BJ (cell line): ENCODE data around the gene PDXK. TPM values are rescaled to one million over a fixed set of nuclear protein-coding genes. Genes with fewer than 3 reads are reported as not detected.
"Not testable (repeated sequence)": the region's sequence is repeated elsewhere in the genome, so short reads cannot be mapped to it uniquely, and the experiment has no call there.

ENCODE experiments used
- CTCF ChIA-PET: fragments of 350-600 bp; formaldehyde crosslinking; extraction: SDS; loops from one replicate; lab custom pipeline; 2021; ENCODE audit warnings: antibody characterized with exemption, inconsistent platforms; lab: Yijun Ruan, JAX
- POLR2A ChIA-PET: fragments of 300-600 bp; sonication (Branson Sonifier 250); formaldehyde crosslinking; extraction: SDS; loops from one replicate; lab custom pipeline; 2021; ENCODE audit warnings: antibody characterized with exemption; lab: Charles Lee
- DNase-seq: peaks from one replicate; pipeline ENCODE4 v3.0.0-alpha.2; 2011; ENCODE audit warnings: low read depth
- H3K27me3 ChIP-seq: 2 replicates; pipeline ENCODE4 v1.6.0; 2011; ENCODE audit warnings: low read length; ENCODE audit not compliant: control insufficient read depth, insufficient read depth
- H3K36me3 ChIP-seq: 2 replicates; pipeline ENCODE4 v1.5.1; 2011; ENCODE audit warnings: low read length; ENCODE audit not compliant: control insufficient read depth, insufficient read depth
- H3K4me3 ChIP-seq: 2 replicates; pipeline ENCODE4 v1.5.1; 2011; ENCODE audit warnings: low read depth, mild to moderate bottlenecking, control low read depth, low read length
- CTCF ChIP-seq: IDR thresholded peaks from 2 replicates; pipeline ENCODE4 v1.5.1; 2011; ENCODE audit warnings: low read depth, mild to moderate bottlenecking, control low read depth, inconsistent platforms, low read length, moderate library complexity; ENCODE audit not compliant: insufficient read depth
- polyA minus RNA-seq: library from RNA; depleted of rRNA, polyadenylated mRNA; stranded (reverse); fragments of >200 nt; gene quantifications from 2 replicates; pipeline ENCODE4 v1.2.3, GENCODE V29; 2011; rRNA and poly(A)+ RNA removed
- polyA plus RNA-seq: library from polyadenylated mRNA; depleted of rRNA; stranded (reverse); fragments of >200 nt; gene quantifications from 2 replicates; pipeline ENCODE4 v1.2.3, GENCODE V29; 2011; rRNA removed

Gene PDXK
- 143 and 192 TPM in 2 replicates for polyA plus RNA-seq
- 89.0 and 115 TPM in 2 replicates for polyA minus RNA-seq

GRCh38 chr21:43718872-43719747 lies at the start of gene PDXK:
Gene PDXK (plus strand): TSS chr21:43719129. CDS start chr21:43719295, 166 bp downstream.
- Histone ChIP-seq H3K27me3 (no peaks in the 10 kb centered on the region), H3K36me3 (peaks cover 7% of the 10 kb centered on the region), H3K4me3 (peak within 1 kb of the TSS; percentile 97)
- POLR2A ChIA-PET, result interaction anchor here (0.6 kb wide), 1 partner anchor 1283 kb away, joined by 3 read pairs; no protein-coding TSS in a partner anchor
- TF ChIP-seq CTCF, result no peak
- no peak for DNase-seq
- CTCF ChIA-PET, result no interaction called here

- no peak overlapping the region for H3K4me3 ChIP-seq
- no peak for DNase-seq
- H3K36me3 ChIP-seq, result peaks cover 9% of the 10 kb centered on the region
- ChIA-PET CTCF (no interaction called here), POLR2A (no interaction called here)
- no peaks in the 10 kb centered on the region for H3K27me3 ChIP-seq
- TF ChIP-seq CTCF, result no peak
These were observed 48.9 kb upstream of the PDXK start for GRCh38 chr21:43669828-43670605.

GRCh38 chr21:43675871-43676270 lies 43.1 kb upstream of the PDXK start:
- peaks cover 16% of the 10 kb centered on the region for H3K36me3 ChIP-seq
- CTCF ChIA-PET, result interaction anchor here (0.9 to 1.2 kb wide), 2 partner anchors 9 to 10 kb away, joined by 3 to 4 read pairs; no protein-coding TSS in a partner anchor
- no peak for DNase-seq
- no peak overlapping the region for H3K4me3 ChIP-seq
- no peaks in the 10 kb centered on the region for H3K27me3 ChIP-seq
- no peak for TF ChIP-seq CTCF
- POLR2A ChIA-PET, result no interaction called here

- Histone ChIP-seq H3K27me3 (no peaks in the 10 kb centered on the region), H3K36me3 (peaks cover 14% of the 10 kb centered on the region), H3K4me3 (no peak overlapping the region)
- no peak for DNase-seq
- TF ChIP-seq CTCF, result no peak
- ChIA-PET POLR2A (no interaction called here), CTCF (interaction anchor here (1.1 to 1.2 kb wide), 2 partner anchors 10 to 26 kb away, joined by 3 read pairs; no protein-coding TSS in a partner anchor)
These were observed 42.5 kb upstream of the PDXK start for GRCh38 chr21:43676391-43676790.

- H3K4me3 ChIP-seq, result no peak overlapping the region
- POLR2A ChIA-PET, result no interaction called here
- no peaks in the 10 kb centered on the region for H3K27me3 ChIP-seq
- CTCF ChIA-PET, result no interaction called here
- no peak for DNase-seq
- TF ChIP-seq CTCF, result no peak
- H3K36me3 ChIP-seq, result peaks cover 11% of the 10 kb centered on the region
These were observed 39.0 kb upstream of the PDXK start for GRCh38 chr21:43679951-43680350.

- DNase-seq, POLR2A ChIA-PET, H3K4me3 ChIP-seq, CTCF ChIA-PET, H3K27me3 ChIP-seq: not testable (repeated sequence)
- H3K36me3 ChIP-seq, result peaks cover 13% of the 10 kb centered on the region
These were observed 38.5 kb upstream of the PDXK start for GRCh38 chr21:43680421-43680820.
